Osteoblast (primary cell): Measurements from ENCODE around the gene SHB. TPM values are rescaled to one million over a fixed set of nuclear protein-coding genes. Genes with fewer than 3 reads are reported as not detected.

Experiments used
- DNase-seq: peaks from one replicate; pipeline ENCODE4 v3.0.0; 2011; ENCODE audit warnings: low spot score, mixed read lengths; ENCODE audit not compliant: insufficient read length; ENCODE audit errors: missing footprints
- H2AFZ ChIP-seq: 2 replicates; pipeline ENCODE4 v1.6.0; 2011; ENCODE audit warnings: mild to moderate bottlenecking, low read length
- H3K27ac ChIP-seq: 2 replicates; pipeline ENCODE4 v1.5.1; 2011; ENCODE audit warnings: mild to moderate bottlenecking, low read depth, low read length, moderate library complexity
- H3K27me3 ChIP-seq: 2 replicates; pipeline ENCODE4 v1.6.0; 2012; ENCODE audit warnings: mild to moderate bottlenecking, control low read depth, inconsistent platforms, low read length, moderate library complexity; ENCODE audit not compliant: insufficient read depth
- H3K36me3 ChIP-seq: 2 replicates; pipeline ENCODE4 v1.5.1; 2011; ENCODE audit warnings: mild to moderate bottlenecking, low read length, control low read depth, moderate library complexity; ENCODE audit not compliant: insufficient read depth
- H3K4me1 ChIP-seq: 2 replicates; pipeline ENCODE4 v1.5.1; 2011; ENCODE audit warnings: mild to moderate bottlenecking, low read length, control low read depth, moderate library complexity; ENCODE audit not compliant: insufficient read depth
- H3K4me2 ChIP-seq: 2 replicates; pipeline ENCODE4 v1.6.0; 2011; ENCODE audit warnings: mild to moderate bottlenecking, low read length; ENCODE audit not compliant: insufficient read depth
- H3K4me3 ChIP-seq: fragments of 200-600 bp; sonication (generic); 3 replicates; pipeline ENCODE4 v1.5.1; 2012; ENCODE audit warnings: mild to moderate bottlenecking, low read length, inconsistent platforms; ENCODE audit not compliant: insufficient read depth
- H3K79me2 ChIP-seq: 2 replicates; pipeline ENCODE4 v1.6.0; 2012; ENCODE audit warnings: mild to moderate bottlenecking, low read length, control low read depth, inconsistent platforms; ENCODE audit not compliant: insufficient read depth
- H3K9me3 ChIP-seq: 2 replicates; pipeline ENCODE4 v1.5.1; 2011; ENCODE audit warnings: low read depth, low read length, control low read depth
- H4K20me1 ChIP-seq: 2 replicates; pipeline ENCODE4 v1.6.0; 2012; ENCODE audit warnings: mild to moderate bottlenecking, low read length, control low read depth; ENCODE audit not compliant: insufficient read depth
- CTCF ChIP-seq: IDR thresholded peaks from 2 replicates; pipeline ENCODE4 v1.5.1; 2011; ENCODE audit warnings: mild to moderate bottlenecking, low read depth, low read length, moderate library complexity; ENCODE audit errors: extremely low read depth
- total RNA-seq: library from RNA; depleted of rRNA; stranded (reverse); fragments of >200 nt; gene quantifications from 2 replicates; pipeline ENCODE4 v1.2.3, GENCODE V29; 2012

SHB gene
- total RNA-seq = 8.8 and 9.4 TPM in 2 replicates

DNA sequence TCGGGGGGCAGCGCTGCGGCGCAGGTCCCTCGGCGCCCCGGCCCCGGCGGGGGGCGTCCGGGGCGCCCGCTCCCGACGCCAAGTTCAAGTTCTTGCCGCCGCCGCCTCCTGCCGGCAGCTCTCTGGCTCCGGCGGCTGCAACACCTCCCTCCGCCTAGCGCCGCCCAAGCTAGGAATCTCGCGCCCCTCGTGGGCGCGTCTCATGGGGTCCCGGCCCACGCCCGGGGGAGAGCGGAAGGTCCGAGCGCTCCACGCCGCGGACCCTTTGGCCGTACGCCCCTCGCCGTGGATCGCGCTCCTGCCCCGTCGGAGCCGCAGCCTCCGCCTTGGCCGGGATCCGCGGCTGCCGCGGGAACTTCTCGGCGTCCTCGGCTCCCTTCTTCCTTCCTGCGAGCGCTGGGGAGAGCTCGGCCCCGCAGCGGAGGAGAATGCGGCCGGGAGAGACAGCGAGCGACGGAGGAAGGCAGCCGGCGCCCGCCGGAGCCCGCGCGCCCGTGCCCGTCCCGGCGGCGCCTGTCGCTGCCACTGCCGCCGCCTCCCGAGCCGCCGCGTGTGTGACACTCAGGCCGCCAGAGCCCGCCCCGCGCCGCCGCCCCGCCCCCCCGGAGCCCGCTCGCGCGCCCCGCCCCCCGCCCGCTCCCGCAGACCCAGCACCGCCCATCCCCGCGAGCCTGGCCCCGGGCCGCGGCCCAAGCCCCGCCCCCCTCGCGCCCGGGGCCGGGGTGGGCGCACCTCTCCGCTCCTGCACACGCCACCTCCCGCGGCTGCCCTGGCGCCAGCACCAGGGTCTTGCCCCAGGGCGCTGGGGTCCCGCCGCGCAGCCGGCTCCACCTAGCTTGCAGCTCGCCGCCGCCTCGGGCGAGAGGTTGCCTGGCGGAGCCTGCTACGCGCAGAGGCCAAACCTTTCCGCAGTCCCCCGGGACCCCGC is at the start of gene SHB:
Gene SHB (minus strand): TSS at position 527 of the 928 bp plus-strand sequence. CDS start 582 bp downstream, outside the sequence.
- Histone ChIP-seq H2AFZ (peak within 1 kb of the TSS; percentile 95), H3K27ac (peak within 1 kb of the TSS; percentile 79), H3K36me3 (no peaks in the 10 kb centered on the region), H3K27me3 (no peaks in the 10 kb centered on the region), H3K79me2 (peaks cover 45% of the 10 kb centered on the region), H4K20me1 (peaks cover 26% of the 10 kb centered on the region), H3K4me3 (peak within 1 kb of the TSS; percentile 89), H3K9me3 (no peaks in the 10 kb centered on the region), H3K4me1 (peaks cover 18% of the 10 kb centered on the region), H3K4me2 (peak within 1 kb of the TSS; percentile 94)
- DNase-seq = peak; percentile 99
- TF ChIP-seq CTCF = peak; percentile 25

DNA sequence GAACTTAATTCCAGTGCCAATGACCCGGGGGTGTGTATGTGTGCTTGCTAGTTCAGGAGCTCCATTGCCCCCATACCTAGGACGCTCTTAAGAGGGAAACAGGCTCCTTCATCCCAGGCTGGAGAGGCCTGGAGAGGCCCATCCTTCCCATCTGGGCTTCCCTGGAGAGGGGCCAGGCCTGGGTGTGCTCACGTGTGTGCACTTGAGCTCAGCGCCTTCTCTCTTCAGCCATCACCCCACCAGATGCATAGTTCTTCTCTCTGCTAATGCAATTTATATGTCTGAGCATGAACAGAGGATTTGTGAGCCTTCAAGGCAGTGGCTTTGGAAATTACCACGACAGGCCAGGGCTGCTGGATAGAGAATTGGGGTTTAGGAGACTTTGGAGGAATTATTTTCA is 48.6 kb upstream of the SHB start:
- Histone ChIP-seq H3K4me1 (no peaks in the 10 kb centered on the region), H3K27me3 (peaks cover 24% of the 10 kb centered on the region), H3K79me2 (no peaks in the 10 kb centered on the region), H2AFZ (no peak overlapping the region), H3K9me3 (no peaks in the 10 kb centered on the region), H3K4me2 (no peak overlapping the region), H3K36me3 (no peaks in the 10 kb centered on the region), H3K27ac (no peak overlapping the region), H4K20me1 (no peaks in the 10 kb centered on the region), H3K4me3 (no peak overlapping the region)
- DNase-seq = no peak
- TF ChIP-seq CTCF = no peak

DNA sequence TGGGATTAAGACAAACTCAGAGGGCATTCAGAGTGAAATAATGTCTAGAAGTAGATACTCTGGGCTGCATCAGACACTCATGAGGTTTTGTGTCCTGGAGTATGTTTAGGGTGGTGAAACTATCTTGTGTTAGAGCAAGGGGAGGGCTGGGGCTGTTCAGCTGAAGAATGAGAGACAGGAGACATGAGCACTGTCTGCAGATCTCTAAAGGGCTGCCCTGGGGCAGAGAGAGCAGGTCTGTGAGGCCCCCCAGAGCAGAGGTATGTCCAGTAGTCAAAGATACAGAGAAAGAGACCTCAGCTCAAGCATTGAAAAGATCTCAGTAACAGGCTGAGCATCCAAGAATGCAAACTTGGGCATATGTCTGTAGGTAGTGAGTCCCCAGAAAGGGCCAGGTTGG is 45.9 kb upstream of the SHB start:
- Histone ChIP-seq H3K9me3 (no peaks in the 10 kb centered on the region), H4K20me1 (no peaks in the 10 kb centered on the region), H3K79me2 (no peaks in the 10 kb centered on the region), H3K4me1 (no peaks in the 10 kb centered on the region), H3K27me3 (peaks cover 37% of the 10 kb centered on the region), H3K4me3 (no peak overlapping the region), H3K4me2 (no peak overlapping the region), H3K36me3 (no peaks in the 10 kb centered on the region), H3K27ac (no peak overlapping the region), H2AFZ (no peak overlapping the region)
- no peak for TF ChIP-seq CTCF
- DNase-seq = no peak

DNA sequence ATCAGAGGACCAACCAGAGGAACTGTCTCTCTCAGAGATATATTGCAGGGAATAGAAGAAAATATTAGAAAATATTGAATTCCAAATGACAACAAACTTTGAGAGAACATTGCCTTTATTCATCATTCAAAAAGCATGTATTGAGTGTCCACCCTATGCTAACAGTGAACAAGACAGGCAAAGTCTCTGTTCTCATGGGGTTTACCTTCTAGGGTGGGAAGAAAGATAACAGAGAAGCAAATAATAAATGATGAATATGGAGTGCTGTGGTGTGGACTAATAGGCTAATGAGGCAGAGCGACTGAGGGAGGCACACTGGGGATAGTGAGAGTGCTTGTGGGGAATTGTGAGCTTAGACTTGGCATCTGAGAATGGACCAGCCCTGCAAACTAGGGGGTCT is 43.4 kb upstream of the SHB start:
- no peaks in the 10 kb centered on the region for H3K9me3 ChIP-seq
- H3K27me3 ChIP-seq = peaks cover 32% of the 10 kb centered on the region
- no peak for DNase-seq
- no peak overlapping the region for H3K27ac ChIP-seq
- no peak overlapping the region for H3K4me2 ChIP-seq
- no peak overlapping the region for H3K4me3 ChIP-seq
- H4K20me1 ChIP-seq = no peaks in the 10 kb centered on the region
- TF ChIP-seq CTCF = no peak
- no peaks in the 10 kb centered on the region for H3K36me3 ChIP-seq
- no peaks in the 10 kb centered on the region for H3K4me1 ChIP-seq
- H3K79me2 ChIP-seq = no peaks in the 10 kb centered on the region
- H2AFZ ChIP-seq = no peak overlapping the region
